Measurements from ENCODE around the gene CYP19A1.

DNA sequence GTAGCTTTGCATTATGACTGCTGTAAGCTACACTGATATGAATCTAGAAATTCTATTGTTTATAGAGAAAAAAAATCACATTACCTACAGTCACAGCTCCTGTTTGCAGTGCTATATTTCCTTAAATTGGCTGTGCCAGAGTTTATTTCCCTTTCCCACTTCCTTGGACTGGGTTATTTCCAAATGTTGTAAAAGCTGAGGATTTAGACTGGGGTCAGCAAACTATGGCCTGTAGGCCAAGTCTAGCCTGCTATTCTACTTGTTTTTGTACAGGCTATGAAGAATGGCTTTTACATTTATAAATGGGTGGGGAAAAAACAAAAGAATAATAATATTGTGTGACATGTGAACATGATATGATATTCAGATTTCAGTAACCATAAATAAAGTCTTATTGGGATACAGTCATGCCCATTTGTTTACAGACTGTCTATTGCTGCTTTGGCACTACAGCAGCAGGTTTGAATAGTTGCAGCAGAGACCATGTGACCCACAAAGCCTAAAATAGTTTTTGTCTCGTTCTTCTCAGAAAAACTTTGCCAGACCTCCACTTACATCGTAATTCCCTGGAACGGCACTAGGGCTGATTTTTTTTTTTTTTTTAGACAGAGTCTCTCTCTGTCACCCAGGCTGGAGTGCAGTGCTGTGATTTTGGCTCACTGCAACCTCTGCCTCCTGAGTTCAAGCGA is 10.9 kb upstream of the CYP19A1 start:
- TF ChIP-seq GATA2 (IDR thresholded peaks at IDR 0.05; ENCODE audit: low read depth, low read length) (no peak), GATA3 (IDR thresholded peaks at IDR 0.05; ENCODE audit: low read depth, low read length) (no peak)
